Measurements from ENCODE around the gene C20orf173. TPM values are rescaled to one million over a fixed set of nuclear protein-coding genes. Genes with fewer than 3 reads are reported as not detected.

C20orf173 gene
- total RNA-seq, 1 experiment from 2014 or later, result not detected

DNA sequence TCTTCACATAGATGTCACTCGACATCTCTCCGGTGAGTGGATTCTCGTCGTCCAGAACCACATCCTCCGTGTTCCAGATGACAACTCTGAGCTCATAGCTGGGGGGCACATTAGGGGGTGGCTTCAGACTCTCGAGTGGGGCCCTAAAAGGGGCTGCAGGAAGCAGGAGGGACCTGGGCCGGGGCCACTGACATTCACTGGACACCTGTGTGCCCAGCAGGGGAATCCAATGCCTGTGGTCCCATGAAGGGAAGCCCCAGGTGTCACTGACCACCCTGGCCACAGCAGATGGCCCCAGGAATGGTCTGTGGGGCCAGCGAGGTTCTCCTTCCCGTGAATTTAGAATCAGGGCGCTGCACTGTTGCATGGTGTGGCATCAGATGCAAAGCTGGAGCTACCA is 31.1 kb upstream of the C20orf173 start:
- no peak overlapping the region for H3K27ac Mint-ChIP-seq
- peaks cover 14% of the 10 kb centered on the region; the same call in 1 of the 2 replicates for H3K4me1 Mint-ChIP-seq
- H3K36me3 Mint-ChIP-seq, result peaks cover 12% of the 10 kb centered on the region
- no peaks in the 10 kb centered on the region for H3K9me3 Mint-ChIP-seq
- TF ChIP-seq ZNF532 (CRISPR knock-in tag; IDR thresholded peaks at IDR 0.05; ENCODE audit: borderline replicate concordance) (no peak), ELF4 (CRISPR knock-in tag; IDR thresholded peaks at IDR 0.05; ENCODE audit: low read depth) (no peak), ZNF121 (CRISPR knock-in tag; IDR thresholded peaks at IDR 0.05) (no peak), ZNF138 (CRISPR knock-in tag; conservative IDR thresholded peaks at IDR 0.05) (no peak), ARID4B (CRISPR knock-in tag; IDR thresholded peaks at IDR 0.05; ENCODE audit: borderline replicate concordance) (no peak), SP1 (CRISPR knock-in tag; conservative IDR thresholded peaks at IDR 0.05) (no peak), KAT7 (CRISPR knock-in tag; IDR thresholded peaks at IDR 0.05; ENCODE audit: borderline replicate concordance) (no peak), SOX15 (CRISPR knock-in tag; IDR thresholded peaks at IDR 0.05) (no peak), ZNF416 (CRISPR knock-in tag; IDR thresholded peaks at IDR 0.05) (no peak), ZNF263 (CRISPR knock-in tag; IDR thresholded peaks at IDR 0.05; ENCODE audit: low read depth) (no peak)
- TF ChIP-seq, protein P1, sequence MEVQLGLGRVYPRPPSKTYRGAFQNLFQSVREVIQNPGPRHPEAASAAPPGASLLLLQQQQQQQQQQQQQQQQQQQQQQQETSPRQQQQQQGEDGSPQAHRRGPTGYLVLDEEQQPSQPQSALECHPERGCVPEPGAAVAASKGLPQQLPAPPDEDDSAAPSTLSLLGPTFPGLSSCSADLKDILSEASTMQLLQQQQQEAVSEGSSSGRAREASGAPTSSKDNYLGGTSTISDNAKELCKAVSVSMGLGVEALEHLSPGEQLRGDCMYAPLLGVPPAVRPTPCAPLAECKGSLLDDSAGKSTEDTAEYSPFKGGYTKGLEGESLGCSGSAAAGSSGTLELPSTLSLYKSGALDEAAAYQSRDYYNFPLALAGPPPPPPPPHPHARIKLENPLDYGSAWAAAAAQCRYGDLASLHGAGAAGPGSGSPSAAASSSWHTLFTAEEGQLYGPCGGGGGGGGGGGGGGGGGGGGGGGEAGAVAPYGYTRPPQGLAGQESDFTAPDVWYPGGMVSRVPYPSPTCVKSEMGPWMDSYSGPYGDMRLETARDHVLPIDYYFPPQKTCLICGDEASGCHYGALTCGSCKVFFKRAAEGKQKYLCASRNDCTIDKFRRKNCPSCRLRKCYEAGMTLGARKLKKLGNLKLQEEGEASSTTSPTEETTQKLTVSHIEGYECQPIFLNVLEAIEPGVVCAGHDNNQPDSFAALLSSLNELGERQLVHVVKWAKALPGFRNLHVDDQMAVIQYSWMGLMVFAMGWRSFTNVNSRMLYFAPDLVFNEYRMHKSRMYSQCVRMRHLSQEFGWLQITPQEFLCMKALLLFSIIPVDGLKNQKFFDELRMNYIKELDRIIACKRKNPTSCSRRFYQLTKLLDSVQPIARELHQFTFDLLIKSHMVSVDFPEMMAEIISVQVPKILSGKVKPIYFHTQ (CRISPR knock-in tag; IDR thresholded peaks at IDR 0.05), result no peak
- TF ChIP-seq, protein P2, sequence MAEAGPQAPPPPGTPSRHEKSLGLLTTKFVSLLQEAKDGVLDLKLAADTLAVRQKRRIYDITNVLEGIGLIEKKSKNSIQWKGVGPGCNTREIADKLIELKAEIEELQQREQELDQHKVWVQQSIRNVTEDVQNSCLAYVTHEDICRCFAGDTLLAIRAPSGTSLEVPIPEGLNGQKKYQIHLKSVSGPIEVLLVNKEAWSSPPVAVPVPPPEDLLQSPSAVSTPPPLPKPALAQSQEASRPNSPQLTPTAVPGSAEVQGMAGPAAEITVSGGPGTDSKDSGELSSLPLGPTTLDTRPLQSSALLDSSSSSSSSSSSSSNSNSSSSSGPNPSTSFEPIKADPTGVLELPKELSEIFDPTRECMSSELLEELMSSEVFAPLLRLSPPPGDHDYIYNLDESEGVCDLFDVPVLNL (CRISPR knock-in tag; IDR thresholded peaks at IDR 0.05; ENCODE audit: borderline replicate concordance, low read depth), result no peak
- TF ChIP-seq, protein P3, sequence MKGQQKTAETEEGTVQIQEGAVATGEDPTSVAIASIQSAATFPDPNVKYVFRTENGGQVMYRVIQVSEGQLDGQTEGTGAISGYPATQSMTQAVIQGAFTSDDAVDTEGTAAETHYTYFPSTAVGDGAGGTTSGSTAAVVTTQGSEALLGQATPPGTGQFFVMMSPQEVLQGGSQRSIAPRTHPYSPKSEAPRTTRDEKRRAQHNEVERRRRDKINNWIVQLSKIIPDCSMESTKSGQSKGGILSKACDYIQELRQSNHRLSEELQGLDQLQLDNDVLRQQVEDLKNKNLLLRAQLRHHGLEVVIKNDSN (CRISPR knock-in tag; IDR thresholded peaks at IDR 0.05), result no peak
- TF ChIP-seq, protein P4, sequence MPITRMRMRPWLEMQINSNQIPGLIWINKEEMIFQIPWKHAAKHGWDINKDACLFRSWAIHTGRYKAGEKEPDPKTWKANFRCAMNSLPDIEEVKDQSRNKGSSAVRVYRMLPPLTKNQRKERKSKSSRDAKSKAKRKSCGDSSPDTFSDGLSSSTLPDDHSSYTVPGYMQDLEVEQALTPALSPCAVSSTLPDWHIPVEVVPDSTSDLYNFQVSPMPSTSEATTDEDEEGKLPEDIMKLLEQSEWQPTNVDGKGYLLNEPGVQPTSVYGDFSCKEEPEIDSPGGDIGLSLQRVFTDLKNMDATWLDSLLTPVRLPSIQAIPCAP (CRISPR knock-in tag; IDR thresholded peaks at IDR 0.05), result no peak
- no peaks in the 10 kb centered on the region for H3K27me3 Mint-ChIP-seq (ENCODE audit: low read depth)
- H3K4me3 Mint-ChIP-seq, result no peak overlapping the region
- POLR2A ChIA-PET, result no interaction called here
- DNase-seq (ENCODE audit: low spot score), result no peak
- CTCF ChIA-PET, result interaction anchor here (0.9 to 2.6 kb wide), 6 partner anchors 13 to 393 kb away, joined by 3 to 8 read pairs (median 5); no protein-coding TSS in a partner anchor
- ATAC-seq, result no peak
